KOPT-K1 (cell line): Measurements from ENCODE around the gene THSD7B.
"Not testable (repeated sequence)": the region's sequence is repeated elsewhere in the genome, so short reads cannot be mapped to it uniquely, and the experiment has no call there.

Experiments
- H3K27ac ChIP-seq: fragments of 200-600 bp; sonication (generic); 2 replicates; pipeline ENCODE4 v1.5.1; 2016; ENCODE audit warnings: antibody characterized with exemption, mild to moderate bottlenecking, low read depth, low read length; ENCODE audit not compliant: poor library complexity, severe bottlenecking
- H3K36me3 ChIP-seq: fragments of 200-600 bp; sonication (generic); 2 replicates; pipeline ENCODE4 v1.5.1; 2017; ENCODE audit warnings: antibody characterized with exemption, mild to moderate bottlenecking, low read length, moderate library complexity; ENCODE audit not compliant: insufficient read depth
- H3K9me3 ChIP-seq: fragments of 200-600 bp; sonication (generic); 2 replicates; pipeline ENCODE4 v1.5.1; 2017; ENCODE audit warnings: antibody characterized with exemption, low read length, mild to moderate bottlenecking; ENCODE audit not compliant: insufficient read depth, poor library complexity, severe bottlenecking

The THSD7B gene

DNA sequence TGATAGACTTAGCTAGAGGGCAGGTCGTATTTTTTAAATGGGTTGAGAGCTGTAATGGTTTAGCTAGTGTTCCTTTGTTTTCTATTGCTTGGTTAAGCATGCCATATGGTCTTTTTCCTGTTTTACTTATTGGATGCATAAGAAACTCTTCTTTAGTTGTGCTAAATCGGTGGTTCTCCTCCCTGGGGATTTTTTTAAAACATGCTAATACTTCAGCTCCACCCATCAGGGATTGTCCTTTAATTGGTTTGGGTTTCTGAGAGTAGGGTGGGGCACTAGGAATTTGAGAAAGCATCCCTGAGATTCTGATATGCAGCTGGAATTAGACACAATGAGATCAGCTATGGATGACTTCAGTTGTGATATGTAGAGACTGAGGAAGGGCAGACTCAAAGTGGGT lies 497.2 kb downstream of the THSD7B start:
- H3K27ac ChIP-seq, result no peak overlapping the region
- H3K36me3 ChIP-seq, result no peaks in the 10 kb centered on the region
- H3K9me3 ChIP-seq, result no peaks in the 10 kb centered on the region

DNA sequence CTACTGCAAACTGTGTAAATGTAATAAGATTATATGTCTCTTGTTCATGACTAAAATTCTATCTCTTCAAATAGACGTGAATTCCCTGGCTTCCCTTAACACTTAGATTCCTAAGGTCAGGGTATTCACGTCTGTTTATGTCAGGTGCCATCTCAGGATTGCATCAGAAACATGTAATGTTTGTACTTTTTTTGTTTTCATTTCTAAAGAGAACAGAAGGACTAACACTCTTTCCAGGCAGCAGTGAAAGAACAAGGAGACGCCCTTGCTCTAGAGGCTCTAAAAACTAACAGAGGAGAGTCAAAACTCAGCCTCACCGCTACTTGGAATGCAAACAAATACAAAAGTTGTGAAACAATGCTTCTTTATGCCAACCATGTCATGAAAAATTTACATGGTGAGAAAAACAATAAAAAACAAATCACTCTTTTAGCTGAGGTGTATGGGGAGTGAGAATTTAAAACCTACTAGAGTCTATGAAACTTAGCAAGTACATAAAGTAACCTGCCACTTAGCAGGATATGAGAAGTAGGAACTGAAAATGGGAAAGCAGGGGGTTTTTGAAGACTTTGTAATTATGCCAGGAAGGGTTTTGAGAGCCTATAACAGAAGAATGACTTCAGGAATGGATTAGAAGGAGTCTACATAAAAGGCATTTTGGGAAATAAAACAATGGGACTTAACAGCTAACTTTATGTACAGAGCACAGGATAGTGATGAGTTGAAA lies 522.7 kb downstream of the THSD7B start:
- no peaks in the 10 kb centered on the region for H3K36me3 ChIP-seq
- no peaks in the 10 kb centered on the region for H3K9me3 ChIP-seq
- no peak overlapping the region for H3K27ac ChIP-seq

DNA sequence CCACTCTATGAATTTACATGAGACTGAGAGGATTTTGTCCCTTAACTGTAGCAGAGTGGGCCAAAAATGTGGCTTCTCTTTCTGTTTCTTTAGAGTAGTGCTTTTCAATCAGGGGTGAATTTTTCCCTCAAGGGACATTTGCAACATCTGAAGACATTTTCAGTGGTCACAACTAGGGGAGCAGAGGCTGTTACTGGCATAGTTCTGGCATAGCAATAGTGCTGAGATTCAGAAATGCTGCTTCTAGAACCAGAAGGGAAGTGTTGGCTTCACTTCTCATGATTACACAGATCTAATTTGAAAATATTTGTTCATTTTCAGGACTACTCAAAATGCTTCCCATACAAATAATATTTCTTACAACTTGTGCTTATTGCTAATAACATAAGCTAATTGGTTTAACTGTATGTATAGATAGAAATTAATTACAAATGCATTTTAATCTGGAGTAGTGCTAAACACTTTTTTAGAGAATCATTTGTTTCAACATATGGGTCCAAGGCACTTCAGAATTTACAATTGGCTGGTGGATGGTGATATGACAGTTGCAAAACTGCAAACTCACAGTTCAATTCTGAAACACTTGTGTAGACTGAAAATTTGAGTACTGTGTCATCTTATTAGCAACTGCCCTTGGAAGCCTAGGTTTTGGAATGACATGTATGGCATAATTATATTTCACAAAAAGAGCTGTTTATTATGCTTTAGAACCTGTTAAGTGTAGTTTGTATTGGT lies 526.7 kb downstream of the THSD7B start:
- no peaks in the 10 kb centered on the region for H3K9me3 ChIP-seq
- H3K36me3 ChIP-seq, result no peaks in the 10 kb centered on the region
- no peak overlapping the region for H3K27ac ChIP-seq

DNA sequence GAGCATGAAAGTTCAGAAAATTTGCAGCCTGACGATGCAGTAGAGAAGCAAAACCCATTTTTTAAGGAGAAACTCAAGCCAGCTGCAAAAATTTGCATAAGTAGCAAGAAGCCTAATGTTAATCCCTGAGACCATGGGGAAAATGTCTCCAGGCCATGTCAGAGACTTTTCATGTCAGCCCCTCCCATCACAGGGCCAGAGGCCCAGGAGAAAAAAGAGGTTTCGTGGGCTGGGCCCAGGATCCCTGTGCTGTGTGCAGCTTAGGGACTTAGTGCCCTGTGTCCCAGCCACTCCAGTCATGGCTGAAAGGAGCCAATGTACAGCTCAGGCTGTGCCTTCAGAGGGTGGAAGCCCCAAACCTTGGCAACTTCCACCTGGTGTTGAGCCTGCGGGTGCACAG lies 533.0 kb downstream of the THSD7B start:
- Histone ChIP-seq H3K27ac (no peak overlapping the region), H3K9me3 (no peaks in the 10 kb centered on the region), H3K36me3 (no peaks in the 10 kb centered on the region)

DNA sequence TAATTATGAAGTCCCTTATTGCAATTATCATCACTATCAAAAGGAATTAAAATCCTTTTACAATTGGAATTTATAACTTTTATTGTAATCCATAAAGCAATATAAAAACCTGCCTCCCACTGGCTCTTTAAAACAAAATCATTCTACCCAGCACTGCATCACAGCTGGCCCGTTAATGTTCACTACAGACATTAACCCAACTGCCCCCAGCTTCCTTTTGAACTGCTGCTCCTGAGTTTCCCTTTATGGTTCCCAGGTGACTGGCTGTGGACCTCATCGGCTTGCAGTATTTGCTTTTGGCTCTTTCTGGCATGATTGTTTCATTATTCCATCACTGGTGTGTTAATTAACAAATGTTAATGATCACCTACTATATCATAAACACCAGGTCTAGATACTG lies 535.6 kb downstream of the THSD7B start:
- Histone ChIP-seq H3K9me3 (no peaks in the 10 kb centered on the region), H3K36me3 (no peaks in the 10 kb centered on the region), H3K27ac (no peak overlapping the region)

DNA sequence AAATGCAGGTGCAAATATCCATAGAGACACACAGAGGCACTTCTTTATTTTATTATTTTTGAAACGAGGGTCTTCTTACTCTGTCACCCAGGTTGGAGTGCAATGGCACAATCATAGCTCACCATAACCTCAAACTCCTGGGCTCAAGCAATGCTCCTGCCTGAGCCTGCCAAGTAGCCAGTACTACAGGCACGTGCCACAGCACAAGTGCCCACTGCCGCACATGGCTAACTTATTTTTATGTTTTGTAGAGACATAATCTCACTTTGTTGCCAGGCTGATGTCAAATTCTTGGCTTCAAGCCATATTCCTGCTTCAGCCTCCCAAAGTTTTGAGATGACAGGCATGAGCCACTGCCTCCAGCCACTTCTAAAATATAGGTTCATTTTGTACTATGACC lies 537.6 kb downstream of the THSD7B start:
- Histone ChIP-seq H3K9me3 (no peaks in the 10 kb centered on the region), H3K36me3 (no peaks in the 10 kb centered on the region), H3K27ac (no peak overlapping the region)

DNA sequence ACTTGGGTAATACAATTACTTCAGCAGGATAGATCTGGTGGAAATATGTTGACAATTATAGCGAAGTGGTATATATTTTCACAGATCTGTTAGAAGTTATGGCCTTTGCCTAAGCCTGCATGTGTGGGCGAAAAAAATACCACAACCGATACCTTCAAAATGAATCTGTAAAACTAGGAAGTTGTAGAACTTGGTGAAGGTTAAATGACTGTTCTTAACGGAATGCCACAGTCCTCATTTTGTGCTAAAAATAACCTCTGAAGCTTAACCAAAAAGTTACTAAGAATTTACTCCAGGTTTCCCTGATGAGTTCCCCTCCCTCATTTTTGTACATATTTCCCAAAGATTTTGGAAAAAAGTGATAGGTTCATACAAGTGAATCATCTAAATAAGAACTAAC lies 550.7 kb downstream of the THSD7B start:
- H3K27ac ChIP-seq, result no peak overlapping the region
- H3K36me3 ChIP-seq, result no peaks in the 10 kb centered on the region
- no peaks in the 10 kb centered on the region for H3K9me3 ChIP-seq

DNA sequence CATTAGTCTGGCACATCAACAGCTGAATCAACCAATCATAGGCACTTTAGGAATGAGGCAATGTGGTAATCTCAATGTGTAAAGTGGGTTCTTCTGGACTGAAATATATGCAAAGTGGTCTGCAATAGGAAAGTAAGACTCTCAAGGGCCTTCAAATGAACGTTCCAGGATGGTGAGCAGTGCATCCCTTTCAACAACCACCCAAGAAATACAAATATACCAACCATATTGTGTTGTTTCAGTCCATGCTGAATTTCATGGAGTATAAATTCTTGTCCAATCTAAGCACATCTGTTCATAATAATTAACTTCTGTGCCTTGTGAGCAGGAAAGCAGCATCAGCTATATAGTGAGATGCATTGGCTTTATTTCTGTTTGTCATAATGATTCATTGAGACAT lies 556.2 kb downstream of the THSD7B start:
- H3K36me3 ChIP-seq, result no peaks in the 10 kb centered on the region
- no peaks in the 10 kb centered on the region for H3K9me3 ChIP-seq
- H3K27ac ChIP-seq, result no peak overlapping the region

DNA sequence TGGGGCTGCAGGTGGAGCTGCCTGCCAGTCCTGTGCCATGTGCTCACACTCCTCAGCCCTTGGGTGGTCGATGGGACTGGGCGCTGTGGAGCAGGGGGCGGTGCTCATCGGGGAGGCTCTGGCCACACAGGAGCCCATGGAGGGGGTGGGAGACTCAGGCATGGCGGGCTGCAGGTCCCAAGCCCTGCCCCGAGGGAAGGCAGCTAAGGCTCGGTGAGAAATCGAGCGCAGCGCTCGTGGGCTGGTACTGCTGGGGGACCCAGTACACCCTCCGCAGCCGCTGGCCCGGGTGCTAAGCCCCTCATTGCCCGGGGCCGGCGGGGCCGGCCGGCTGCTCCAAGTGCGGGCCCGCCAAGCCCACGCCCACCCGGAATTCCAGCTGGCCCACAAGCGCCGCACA lies 566.2 kb downstream of the THSD7B start:
- not testable (repeated sequence) for H3K27ac ChIP-seq, H3K9me3 ChIP-seq

DNA sequence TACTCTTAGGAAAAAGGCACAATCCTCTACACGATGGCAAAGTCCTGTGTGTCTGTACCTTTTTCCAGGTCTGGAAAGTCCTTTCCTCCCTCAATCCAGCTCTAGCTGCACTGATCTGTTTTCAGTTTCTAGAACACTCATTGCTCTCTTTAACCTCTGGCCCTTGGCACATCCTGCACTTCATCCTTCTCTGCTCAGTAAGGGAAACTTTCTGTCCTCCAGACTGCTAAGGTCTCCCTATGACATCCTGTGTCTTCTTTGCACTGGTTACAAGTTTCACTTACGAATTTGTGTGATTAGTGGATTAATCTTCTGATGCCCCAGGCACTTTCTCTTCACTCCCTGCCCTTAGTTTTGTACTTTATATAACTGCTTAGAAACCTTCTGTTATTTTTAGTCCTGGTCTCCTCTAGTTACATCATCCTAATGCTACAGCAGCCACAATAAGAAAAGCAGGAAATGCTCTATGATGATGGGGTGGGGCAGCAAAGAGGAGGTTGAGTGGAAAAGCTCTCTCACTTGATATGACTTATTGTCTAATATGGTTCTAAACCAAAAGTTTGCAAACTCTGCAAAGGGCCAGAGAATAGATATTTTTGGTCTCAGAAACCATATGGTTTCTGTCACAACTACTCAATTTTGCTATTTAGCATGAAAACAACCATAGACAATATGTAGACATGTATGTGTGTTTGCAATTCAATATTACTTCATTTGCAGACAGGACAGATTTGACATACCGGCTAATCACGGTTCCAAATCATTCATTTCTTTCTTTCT lies 568.2 kb downstream of the THSD7B start:
- H3K36me3 ChIP-seq, result no peaks in the 10 kb centered on the region
- no peaks in the 10 kb centered on the region for H3K9me3 ChIP-seq
- H3K27ac ChIP-seq, result no peak overlapping the region

More for the DNA sequence above, 566.2 kb downstream of the THSD7B start:
- not testable (repeated sequence) for H3K36me3 ChIP-seq

DNA sequence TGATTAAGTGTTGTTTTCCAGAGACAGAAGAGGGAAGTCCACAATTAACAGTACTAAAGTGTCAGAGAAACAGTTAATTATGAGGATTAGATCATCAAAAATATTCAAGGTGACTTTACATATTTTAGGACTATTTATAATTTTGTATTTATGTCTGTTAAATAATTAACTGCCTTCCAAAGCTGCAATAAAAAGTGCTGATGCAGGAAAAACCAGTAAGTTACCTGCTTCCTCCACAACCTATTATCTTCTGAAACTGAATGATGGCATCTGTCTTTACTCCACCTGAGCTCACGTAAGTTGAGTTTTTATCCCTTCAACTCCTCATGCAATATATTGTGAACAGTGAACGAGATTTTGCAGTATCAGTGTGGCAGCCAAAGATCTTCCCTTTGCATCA lies 570.7 kb downstream of the THSD7B start:
- Histone ChIP-seq H3K36me3 (no peaks in the 10 kb centered on the region), H3K27ac (no peak overlapping the region), H3K9me3 (no peaks in the 10 kb centered on the region)

DNA sequence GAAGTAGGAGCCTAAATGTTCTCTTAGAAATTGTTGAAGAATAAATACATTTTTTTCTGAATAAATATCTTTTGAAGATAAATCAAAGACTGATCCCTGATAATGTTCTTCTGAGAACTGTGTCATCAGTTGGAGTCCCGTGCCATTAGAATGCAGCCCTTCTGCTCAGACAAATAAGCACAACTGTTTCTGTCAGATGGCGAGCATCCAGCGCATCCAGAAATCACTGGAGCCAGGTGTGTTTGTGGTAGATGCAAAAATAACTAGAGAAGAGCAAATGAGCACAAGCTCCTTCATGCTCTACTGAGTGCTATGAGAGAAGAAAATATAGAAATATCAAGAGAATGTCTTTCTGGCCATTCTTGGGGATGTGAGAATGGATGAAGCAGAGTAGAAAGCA lies 573.7 kb downstream of the THSD7B start:
- Histone ChIP-seq H3K36me3 (no peaks in the 10 kb centered on the region), H3K27ac (no peak overlapping the region), H3K9me3 (no peaks in the 10 kb centered on the region)

DNA sequence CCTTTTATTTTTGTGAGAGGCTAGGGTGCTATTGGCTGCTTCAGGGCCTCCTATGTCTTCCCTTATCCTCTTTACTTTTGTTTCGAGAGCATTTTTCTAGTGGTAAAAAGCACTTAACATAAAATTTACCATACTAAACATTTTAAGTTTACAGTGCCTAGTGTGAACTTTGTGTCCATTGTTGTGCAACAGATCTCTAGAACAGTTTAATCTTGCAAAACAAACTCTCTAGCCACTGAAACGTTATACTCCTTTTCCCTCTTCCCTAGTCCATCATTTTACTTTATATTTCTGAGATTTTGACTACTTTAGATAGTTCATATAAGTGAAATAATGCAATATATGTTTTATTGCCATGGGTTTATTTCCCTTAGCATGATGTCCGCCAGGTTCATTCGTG lies 580.6 kb downstream of the THSD7B start:
- Histone ChIP-seq H3K9me3 (no peaks in the 10 kb centered on the region), H3K27ac (no peak overlapping the region), H3K36me3 (no peaks in the 10 kb centered on the region)

DNA sequence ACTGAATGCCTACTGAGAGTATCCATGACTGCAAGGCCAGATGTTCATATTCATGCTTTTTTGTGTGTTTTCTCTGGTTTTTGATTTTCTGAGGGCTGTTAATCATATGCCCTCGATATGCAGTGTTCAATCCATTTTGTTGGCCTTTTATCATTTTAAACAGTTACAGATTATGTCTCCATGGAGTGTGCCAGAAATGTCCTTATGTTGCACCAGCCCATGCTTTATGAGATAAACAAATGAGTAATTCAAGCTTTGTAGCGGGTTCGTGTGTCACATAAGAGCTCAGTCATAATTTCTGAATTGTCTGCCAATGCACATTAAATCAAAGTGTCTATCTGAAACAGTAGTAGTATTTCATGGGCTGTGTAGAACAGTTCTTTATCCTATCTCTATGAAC lies 583.0 kb downstream of the THSD7B start:
- H3K27ac ChIP-seq, result no peak overlapping the region
- no peaks in the 10 kb centered on the region for H3K36me3 ChIP-seq
- H3K9me3 ChIP-seq, result no peaks in the 10 kb centered on the region

DNA sequence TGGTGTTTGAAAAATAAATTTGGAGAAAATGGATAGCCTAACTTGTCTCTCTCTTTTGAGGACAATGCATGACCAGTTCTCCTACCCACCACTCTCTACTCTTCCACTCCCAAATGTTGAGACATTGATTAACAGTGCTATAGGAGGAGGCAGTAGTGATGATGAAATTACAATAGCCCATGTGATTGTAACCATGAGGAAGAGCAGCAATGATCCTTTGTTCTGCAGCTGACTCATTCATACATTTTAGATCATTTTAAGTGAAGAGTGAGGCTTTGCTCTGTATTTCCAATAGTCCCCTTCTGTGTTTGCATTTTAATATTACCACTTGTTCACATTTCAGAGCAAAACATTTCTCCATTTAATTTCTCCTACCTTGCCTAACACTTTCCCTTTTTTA lies 592.3 kb downstream of the THSD7B start:
- no peak overlapping the region for H3K27ac ChIP-seq
- H3K9me3 ChIP-seq, result no peaks in the 10 kb centered on the region
- H3K36me3 ChIP-seq, result no peaks in the 10 kb centered on the region
